HFFc6 (cell line): ENCODE measurements around the gene SORCS2. TPM values are rescaled to one million over a fixed set of nuclear protein-coding genes. Genes with fewer than 3 reads are reported as not detected.

Experiments
- DNase-seq: peaks from one replicate; pipeline ENCODE4 v3.0.0-alpha.2; 2018
- H3K27ac Mint-ChIP-seq: 2 replicates; pipeline ENCODE4 v1.8.0; 2020; ENCODE audit warnings: mild to moderate bottlenecking, mixed read lengths
- H3K27me3 Mint-ChIP-seq: 2 replicates; pipeline ENCODE4 v1.8.0; 2021; ENCODE audit warnings: mild to moderate bottlenecking, moderate library complexity, mixed read lengths; ENCODE audit not compliant: insufficient read depth
- H3K36me3 Mint-ChIP-seq: 2 replicates; pipeline ENCODE4 v1.8.0; 2021; ENCODE audit warnings: low read depth, mixed read lengths
- H3K4me1 Mint-ChIP-seq: 2 replicates; pipeline ENCODE4 v1.8.0; 2020; ENCODE audit warnings: low read depth, mixed read lengths
- H3K4me3 Mint-ChIP-seq: 2 replicates; pipeline ENCODE4 v1.8.0; 2020; ENCODE audit warnings: mild to moderate bottlenecking, moderate library complexity, mixed read lengths
- H3K9me3 Mint-ChIP-seq: 2 replicates; pipeline ENCODE4 v1.8.0; 2020; ENCODE audit warnings: mild to moderate bottlenecking, mixed read lengths
- total RNA-seq, 6 experiments: library from RNA; stranded (reverse); fragmentation: NEBNext Ultra II Directional; extraction: Animal tissue kit (Norgen Biotek cat#: 25700); gene quantifications; 2 replicates in 1 of 6; 3 replicates in 5 of 6; pipeline ENCODE4 v1.2.3, GENCODE V29; 2021
- TF ChIP-seq, protein P1 (sequence below): fragments of 200-600 bp; sonication (generic); IDR thresholded peaks from 2 replicates; pipeline ENCODE4 v1.5.0; 2021; ENCODE audit warnings: antibody characterized with exemption, mild to moderate bottlenecking

SORCS2 gene
- total RNA-seq, 6 experiments from 2014 or later = 0.05 to 0.15 (median 0.12) TPM; not detected in 3

DNA sequence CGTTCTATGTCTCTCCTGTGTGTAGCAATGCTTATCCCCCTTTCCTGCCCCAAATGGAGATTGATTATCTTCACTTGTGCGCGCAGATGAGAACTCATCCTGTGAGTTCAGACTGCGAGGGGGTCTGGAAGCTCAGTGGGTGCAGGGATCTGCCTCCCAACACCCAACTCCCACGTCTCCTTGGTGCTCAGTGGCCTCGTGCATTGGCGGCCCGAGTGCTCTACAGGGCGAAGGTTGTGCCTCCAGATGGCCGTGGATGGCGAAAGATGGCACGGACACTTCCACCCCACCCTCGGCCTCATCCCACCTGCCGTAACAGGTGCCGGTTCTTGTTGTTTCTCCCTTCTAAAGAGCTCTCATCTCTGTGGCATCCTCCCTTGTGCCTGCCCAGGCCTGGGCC is 45.1 kb upstream of the SORCS2 start:
- no peaks in the 10 kb centered on the region for H3K4me1 Mint-ChIP-seq
- no peak overlapping the region for H3K27ac Mint-ChIP-seq
- H3K36me3 Mint-ChIP-seq = no peaks in the 10 kb centered on the region
- H3K4me3 Mint-ChIP-seq = no peak overlapping the region
- H3K27me3 Mint-ChIP-seq = peaks cover 62% of the 10 kb centered on the region
- no peaks in the 10 kb centered on the region for H3K9me3 Mint-ChIP-seq
- TF ChIP-seq, protein P1, sequence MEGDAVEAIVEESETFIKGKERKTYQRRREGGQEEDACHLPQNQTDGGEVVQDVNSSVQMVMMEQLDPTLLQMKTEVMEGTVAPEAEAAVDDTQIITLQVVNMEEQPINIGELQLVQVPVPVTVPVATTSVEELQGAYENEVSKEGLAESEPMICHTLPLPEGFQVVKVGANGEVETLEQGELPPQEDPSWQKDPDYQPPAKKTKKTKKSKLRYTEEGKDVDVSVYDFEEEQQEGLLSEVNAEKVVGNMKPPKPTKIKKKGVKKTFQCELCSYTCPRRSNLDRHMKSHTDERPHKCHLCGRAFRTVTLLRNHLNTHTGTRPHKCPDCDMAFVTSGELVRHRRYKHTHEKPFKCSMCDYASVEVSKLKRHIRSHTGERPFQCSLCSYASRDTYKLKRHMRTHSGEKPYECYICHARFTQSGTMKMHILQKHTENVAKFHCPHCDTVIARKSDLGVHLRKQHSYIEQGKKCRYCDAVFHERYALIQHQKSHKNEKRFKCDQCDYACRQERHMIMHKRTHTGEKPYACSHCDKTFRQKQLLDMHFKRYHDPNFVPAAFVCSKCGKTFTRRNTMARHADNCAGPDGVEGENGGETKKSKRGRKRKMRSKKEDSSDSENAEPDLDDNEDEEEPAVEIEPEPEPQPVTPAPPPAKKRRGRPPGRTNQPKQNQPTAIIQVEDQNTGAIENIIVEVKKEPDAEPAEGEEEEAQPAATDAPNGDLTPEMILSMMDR = no peak
- DNase-seq = no peak

DNA sequence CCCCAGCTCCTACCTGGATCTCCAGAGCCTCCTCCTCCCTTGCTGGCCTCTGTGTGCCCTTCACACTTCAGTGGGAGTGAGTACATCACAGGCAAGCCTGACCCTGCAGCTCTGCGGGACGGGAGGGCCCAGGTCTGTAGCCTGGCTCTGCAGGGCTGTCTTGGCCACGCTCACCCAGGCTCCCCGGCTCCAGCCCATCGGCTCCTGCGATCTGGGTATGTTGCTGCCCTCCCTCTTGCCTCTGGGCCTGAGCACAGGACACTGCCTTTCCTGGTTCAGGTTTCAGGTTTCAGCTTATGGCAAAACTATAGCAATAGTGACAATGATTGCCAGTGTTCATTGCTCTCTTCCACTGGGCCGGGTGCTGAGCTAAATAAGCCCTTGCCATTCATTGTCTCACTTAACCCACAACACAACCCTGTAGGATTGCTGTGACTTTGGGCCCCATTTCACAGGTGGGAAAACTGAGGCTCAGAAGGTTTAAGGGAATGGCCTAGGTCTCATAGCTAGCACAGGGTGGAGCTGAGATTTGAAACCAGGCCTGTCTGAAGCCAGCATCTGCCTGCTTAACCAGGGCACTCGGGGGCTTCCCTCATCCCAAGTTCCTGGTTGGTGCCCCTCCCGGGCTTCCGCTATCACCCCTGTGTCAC is 44.6 kb upstream of the SORCS2 start:
- DNase-seq = no peak
- Mint-ChIP-seq H3K27ac (no peak overlapping the region), H3K36me3 (no peaks in the 10 kb centered on the region), H3K9me3 (no peaks in the 10 kb centered on the region), H3K27me3 (peaks cover 64% of the 10 kb centered on the region), H3K4me3 (no peak overlapping the region), H3K4me1 (no peaks in the 10 kb centered on the region)
- TF ChIP-seq, protein P1 = no peak

DNA sequence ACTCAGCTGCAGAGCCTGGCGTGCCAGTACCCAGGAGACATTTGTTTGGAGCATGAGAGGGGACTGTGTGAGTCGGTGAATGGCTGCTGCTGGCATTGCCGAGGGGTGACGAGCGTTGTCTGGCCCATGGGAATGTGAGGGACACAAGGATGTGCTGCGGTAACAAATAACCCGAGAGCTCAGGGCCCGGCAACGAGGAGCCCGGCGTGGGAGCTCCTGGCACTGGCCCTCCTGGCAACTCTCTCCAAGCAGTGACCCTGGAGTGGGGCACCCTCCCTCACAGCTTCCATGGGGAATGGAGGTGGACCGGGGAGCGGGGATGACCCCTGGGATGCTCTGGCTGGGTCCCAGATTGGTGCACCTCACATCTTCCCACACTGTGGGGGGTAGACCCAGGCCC is 44.0 kb upstream of the SORCS2 start:
- peaks cover 61% of the 10 kb centered on the region for H3K27me3 Mint-ChIP-seq
- TF ChIP-seq, protein P1 = no peak
- no peak for DNase-seq
- no peak overlapping the region for H3K4me3 Mint-ChIP-seq
- no peaks in the 10 kb centered on the region for H3K4me1 Mint-ChIP-seq
- H3K9me3 Mint-ChIP-seq = no peaks in the 10 kb centered on the region
- no peak overlapping the region for H3K27ac Mint-ChIP-seq
- H3K36me3 Mint-ChIP-seq = no peaks in the 10 kb centered on the region

DNA sequence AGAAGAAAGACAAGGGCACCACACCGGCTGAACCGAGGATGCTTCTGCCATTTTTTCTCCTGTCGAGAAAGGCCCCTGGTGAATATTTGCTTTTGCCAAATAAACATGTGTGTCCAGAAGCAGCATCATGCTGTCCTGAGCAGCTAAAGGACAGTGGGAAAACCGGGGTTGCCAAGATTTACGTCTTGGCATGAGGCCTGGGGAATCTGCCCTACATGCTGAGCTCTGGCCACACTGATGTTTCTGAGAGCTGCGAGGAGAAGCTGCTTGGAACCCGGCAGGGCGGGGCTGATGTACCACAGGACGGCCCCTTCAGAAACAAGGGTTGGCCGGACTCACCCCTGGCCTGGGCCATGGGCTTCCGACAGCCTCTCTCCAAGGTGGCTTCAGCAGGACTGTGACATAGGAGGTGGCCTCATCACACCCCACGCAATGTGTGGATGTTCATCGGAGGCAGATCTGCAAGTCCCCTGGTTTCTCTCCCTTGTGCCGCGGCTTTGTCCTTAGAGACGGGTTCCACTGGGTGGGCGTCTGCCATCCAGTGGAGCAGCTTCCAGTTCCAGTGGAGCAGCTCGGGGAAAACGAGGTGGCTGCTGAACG is 42.2 kb upstream of the SORCS2 start:
- Mint-ChIP-seq H3K9me3 (no peaks in the 10 kb centered on the region), H3K4me1 (no peaks in the 10 kb centered on the region), H3K4me3 (no peak overlapping the region), H3K36me3 (no peaks in the 10 kb centered on the region), H3K27ac (no peak overlapping the region), H3K27me3 (peaks cover 63% of the 10 kb centered on the region)
- TF ChIP-seq, protein P1 = no peak
- no peak for DNase-seq

DNA sequence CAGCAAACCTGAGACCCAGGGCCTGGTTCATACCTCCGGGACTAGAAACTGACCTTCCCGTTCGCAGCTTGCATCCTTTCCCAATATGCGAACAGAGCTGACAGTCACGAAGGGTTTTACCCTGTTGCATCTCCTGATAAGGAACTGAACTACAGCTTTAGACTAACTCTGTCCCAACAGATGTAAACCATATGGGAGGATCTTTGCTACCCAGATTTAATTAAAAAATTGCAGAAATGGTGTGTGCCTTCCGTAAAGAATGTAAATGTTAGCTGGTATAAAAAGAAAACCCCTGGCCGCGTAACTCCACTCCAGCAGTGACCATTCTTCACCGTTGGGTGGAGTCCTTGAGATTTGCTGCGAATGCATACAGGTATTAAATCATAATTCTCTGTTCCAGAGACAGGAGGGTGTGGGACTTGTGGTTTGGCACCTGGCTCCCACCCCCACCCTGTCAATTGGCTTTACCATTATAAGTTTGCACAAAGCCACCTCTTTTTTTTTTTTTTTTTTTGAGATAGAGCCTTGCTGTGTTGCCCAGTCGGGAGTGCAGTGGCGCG is 40.6 kb upstream of the SORCS2 start:
- no peaks in the 10 kb centered on the region for H3K36me3 Mint-ChIP-seq
- H3K4me1 Mint-ChIP-seq = peaks cover 7% of the 10 kb centered on the region
- no peak overlapping the region for H3K4me3 Mint-ChIP-seq
- no peaks in the 10 kb centered on the region for H3K9me3 Mint-ChIP-seq
- TF ChIP-seq, protein P1 = peak; percentile 59
- H3K27me3 Mint-ChIP-seq = peaks cover 66% of the 10 kb centered on the region
- DNase-seq = no peak
- H3K27ac Mint-ChIP-seq = no peak overlapping the region
